Neural cell (in vitro differentiated cells): Measurements from ENCODE around the gene PPIF. TPM values are rescaled to one million over a fixed set of nuclear protein-coding genes. Genes with fewer than 3 reads are reported as not detected.
A peak's percentile ranks its signal among the peaks of the same experiment; 100 is the strongest.

Experiments
- H2AFZ ChIP-seq: fragments of 200-600, 300-800 bp; sonication (generic), shearing (Covaris generic); 2 replicates; pipeline ENCODE4 v1.6.0; 2014; ENCODE audit warnings: low read depth, mild to moderate bottlenecking, antibody characterized with exemption, low read length, moderate library complexity
- H3F3A ChIP-seq: fragments of 200-600 bp; shearing (Covaris generic); 2 replicates; pipeline ENCODE4 v1.6.1; 2016; ENCODE audit warnings: mild to moderate bottlenecking, moderate library complexity, mixed read lengths, antibody characterized with exemption, low read length; ENCODE audit not compliant: insufficient read depth, poor library complexity, severe bottlenecking
- H3K27ac ChIP-seq: fragments of 200-600, 300-800 bp; sonication (generic), shearing (Covaris generic); 2 replicates; pipeline ENCODE4 v1.5.1; 2014; ENCODE audit warnings: mild to moderate bottlenecking, low read length, moderate library complexity
- H3K27me3 ChIP-seq: fragments of 300-800, 200-600 bp; sonication (generic), shearing (Covaris generic); 2 replicates; pipeline ENCODE4 v1.6.0; 2014; ENCODE audit warnings: mild to moderate bottlenecking, low read depth, low read length, moderate library complexity; ENCODE audit not compliant: insufficient read depth
- H3K36me3 ChIP-seq: fragments of 300-800, 200-600 bp; sonication (generic), shearing (Covaris generic); 2 replicates; pipeline ENCODE4 v1.5.1; 2014; ENCODE audit warnings: mild to moderate bottlenecking, antibody characterized with exemption, low read length, moderate library complexity; ENCODE audit not compliant: insufficient read depth
- H3K4me2 ChIP-seq: fragments of 300-800, 200-600 bp; sonication (generic), shearing (Covaris generic); 2 replicates; pipeline ENCODE4 v1.6.0; 2014; ENCODE audit warnings: mild to moderate bottlenecking, low read length
- H3K4me3 ChIP-seq: fragments of 300-800, 200-600 bp; sonication (generic), shearing (Covaris generic); 2 replicates; pipeline ENCODE4 v1.5.1; 2014; ENCODE audit warnings: mild to moderate bottlenecking, low read length, moderate library complexity
- H3K79me2 ChIP-seq: fragments of 200-600 bp; shearing (Covaris generic); replicated peaks from 2 replicates; pipeline ENCODE4 v1.6.0; 2014; ENCODE audit warnings: mild to moderate bottlenecking, low read length, moderate library complexity; ENCODE audit not compliant: insufficient read depth
- H3K9ac ChIP-seq: fragments of 300-800, 200-600 bp; sonication (generic), shearing (Covaris generic); 2 replicates; pipeline ENCODE4 v1.6.1; 2016; ENCODE audit warnings: mild to moderate bottlenecking, low read length, mixed read lengths
- H3K9me2 ChIP-seq: fragments of 200-600 bp; shearing (Covaris generic); 2 replicates; pipeline ENCODE4 v1.6.1; 2016; ENCODE audit warnings: mild to moderate bottlenecking, low read length, mixed read lengths; ENCODE audit not compliant: insufficient read depth
- H3K9me3 ChIP-seq: fragments of 200-600, 300-800 bp; sonication (generic), shearing (Covaris generic); 2 replicates; pipeline ENCODE4 v1.6.1; 2016; ENCODE audit warnings: mild to moderate bottlenecking, mixed run types, low read length, moderate library complexity, mixed read lengths
- H4K20me1 ChIP-seq: fragments of 200-600 bp; shearing (Covaris generic); 2 replicates; pipeline ENCODE4 v1.6.1; 2016; ENCODE audit warnings: mild to moderate bottlenecking, mixed run types; ENCODE audit not compliant: insufficient read depth
- EP300 ChIP-seq: fragments of 450-650 bp; conservative IDR thresholded peaks from 2 replicates; pipeline ENCODE4 v1.6.1; 2014; ENCODE audit warnings: antibody characterized with exemption, mild to moderate bottlenecking, moderate library complexity; ENCODE audit not compliant: poor library complexity, severe bottlenecking
- EZH2 ChIP-seq: fragments of 200-600, 300-800 bp; shearing (Covaris generic), sonication (generic); IDR thresholded peaks from 2 replicates; pipeline ENCODE4 v1.6.1; 2014; ENCODE audit warnings: antibody characterized with exemption, low read length, borderline replicate concordance, mild to moderate bottlenecking; ENCODE audit not compliant: insufficient read depth, poor library complexity, severe bottlenecking
- MXI1 ChIP-seq: fragments of 450-650 bp; conservative IDR thresholded peaks from 2 replicates; pipeline ENCODE4 v1.6.1; 2014; ENCODE audit warnings: antibody characterized with exemption, mild to moderate bottlenecking; ENCODE audit not compliant: poor library complexity, severe bottlenecking
- POLR2AphosphoS5 ChIP-seq: IDR thresholded peaks from 2 replicates; pipeline ENCODE4 v1.6.1; 2012
- RAD21 ChIP-seq: fragments of 450-650 bp; conservative IDR thresholded peaks from 2 replicates; pipeline ENCODE4 v1.6.1; 2014; ENCODE audit warnings: antibody characterized with exemption, mild to moderate bottlenecking, moderate library complexity
- SMC3 ChIP-seq: fragments of 450-650 bp; conservative IDR thresholded peaks from 2 replicates; pipeline ENCODE4 v1.6.1; 2014; ENCODE audit warnings: antibody characterized with exemption, mild to moderate bottlenecking, moderate library complexity; ENCODE audit not compliant: poor library complexity
- TAF1 ChIP-seq: IDR thresholded peaks from 2 replicates; pipeline ENCODE4 v1.6.1; 2012; ENCODE audit warnings: low read depth
- polyA plus RNA-seq: library from polyadenylated mRNA; depleted of rRNA; stranded (reverse); fragments of >200 nt; gene quantifications from 2 replicates; pipeline ENCODE4 v1.2.3, GENCODE V29; 2014
- TF ChIP-seq, protein P1 (sequence below): IDR thresholded peaks from 2 replicates; pipeline ENCODE4 v1.6.1; 2012; ENCODE audit warnings: borderline replicate concordance
- TF ChIP-seq, protein P2 (sequence below): fragments of 450-650 bp; IDR thresholded peaks from 2 replicates; pipeline ENCODE4 v1.5.1; 2014; ENCODE audit warnings: antibody characterized with exemption, mild to moderate bottlenecking, moderate library complexity; ENCODE audit not compliant: poor library complexity, severe bottlenecking

PPIF gene
- polyA plus RNA-seq, 1 donor from 2014 or later = 13.6 TPM

DNA sequence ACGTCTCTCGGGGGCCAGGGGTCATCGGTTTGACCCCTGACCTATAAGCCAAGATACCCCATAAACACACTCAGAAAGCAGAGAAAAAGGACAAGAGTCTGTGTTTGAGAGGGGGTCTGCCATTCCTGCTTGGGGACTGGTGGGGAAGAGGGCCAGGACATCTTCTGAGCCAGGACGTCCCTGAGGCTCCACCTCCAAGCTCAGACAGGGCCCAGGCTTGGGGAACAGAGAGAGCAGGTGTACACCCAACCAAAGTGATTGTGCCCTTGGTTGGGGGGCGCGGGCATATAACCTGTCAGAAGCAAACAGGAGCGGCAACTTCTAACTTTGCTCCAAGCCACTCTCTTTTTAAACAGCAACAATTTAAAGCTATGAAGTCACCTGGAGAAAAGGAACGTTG is 33.9 kb upstream of the PPIF start:
- no peak overlapping the region for H3K4me3 ChIP-seq
- H3K9me2 ChIP-seq = no peaks in the 10 kb centered on the region
- H3K9ac ChIP-seq = no peak overlapping the region
- no peaks in the 10 kb centered on the region for H4K20me1 ChIP-seq
- no peak overlapping the region for H3K4me2 ChIP-seq
- no peaks in the 10 kb centered on the region for H3K79me2 ChIP-seq
- no peak overlapping the region for H3K27ac ChIP-seq
- H2AFZ ChIP-seq = no peak overlapping the region
- no peaks in the 10 kb centered on the region for H3F3A ChIP-seq
- H3K27me3 ChIP-seq = no peaks in the 10 kb centered on the region
- no peaks in the 10 kb centered on the region for H3K9me3 ChIP-seq
- peaks cover 9% of the 10 kb centered on the region for H3K36me3 ChIP-seq
- TF ChIP-seq, protein P1, sequence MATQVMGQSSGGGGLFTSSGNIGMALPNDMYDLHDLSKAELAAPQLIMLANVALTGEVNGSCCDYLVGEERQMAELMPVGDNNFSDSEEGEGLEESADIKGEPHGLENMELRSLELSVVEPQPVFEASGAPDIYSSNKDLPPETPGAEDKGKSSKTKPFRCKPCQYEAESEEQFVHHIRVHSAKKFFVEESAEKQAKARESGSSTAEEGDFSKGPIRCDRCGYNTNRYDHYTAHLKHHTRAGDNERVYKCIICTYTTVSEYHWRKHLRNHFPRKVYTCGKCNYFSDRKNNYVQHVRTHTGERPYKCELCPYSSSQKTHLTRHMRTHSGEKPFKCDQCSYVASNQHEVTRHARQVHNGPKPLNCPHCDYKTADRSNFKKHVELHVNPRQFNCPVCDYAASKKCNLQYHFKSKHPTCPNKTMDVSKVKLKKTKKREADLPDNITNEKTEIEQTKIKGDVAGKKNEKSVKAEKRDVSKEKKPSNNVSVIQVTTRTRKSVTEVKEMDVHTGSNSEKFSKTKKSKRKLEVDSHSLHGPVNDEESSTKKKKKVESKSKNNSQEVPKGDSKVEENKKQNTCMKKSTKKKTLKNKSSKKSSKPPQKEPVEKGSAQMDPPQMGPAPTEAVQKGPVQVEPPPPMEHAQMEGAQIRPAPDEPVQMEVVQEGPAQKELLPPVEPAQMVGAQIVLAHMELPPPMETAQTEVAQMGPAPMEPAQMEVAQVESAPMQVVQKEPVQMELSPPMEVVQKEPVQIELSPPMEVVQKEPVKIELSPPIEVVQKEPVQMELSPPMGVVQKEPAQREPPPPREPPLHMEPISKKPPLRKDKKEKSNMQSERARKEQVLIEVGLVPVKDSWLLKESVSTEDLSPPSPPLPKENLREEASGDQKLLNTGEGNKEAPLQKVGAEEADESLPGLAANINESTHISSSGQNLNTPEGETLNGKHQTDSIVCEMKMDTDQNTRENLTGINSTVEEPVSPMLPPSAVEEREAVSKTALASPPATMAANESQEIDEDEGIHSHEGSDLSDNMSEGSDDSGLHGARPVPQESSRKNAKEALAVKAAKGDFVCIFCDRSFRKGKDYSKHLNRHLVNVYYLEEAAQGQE = no peak
- TF ChIP-seq MXI1 (no peak), EZH2 (no peak), POLR2AphosphoS5 (no peak), EP300 (no peak), SMC3 (no peak), TAF1 (no peak), RAD21 (no peak)
- TF ChIP-seq, protein P2, sequence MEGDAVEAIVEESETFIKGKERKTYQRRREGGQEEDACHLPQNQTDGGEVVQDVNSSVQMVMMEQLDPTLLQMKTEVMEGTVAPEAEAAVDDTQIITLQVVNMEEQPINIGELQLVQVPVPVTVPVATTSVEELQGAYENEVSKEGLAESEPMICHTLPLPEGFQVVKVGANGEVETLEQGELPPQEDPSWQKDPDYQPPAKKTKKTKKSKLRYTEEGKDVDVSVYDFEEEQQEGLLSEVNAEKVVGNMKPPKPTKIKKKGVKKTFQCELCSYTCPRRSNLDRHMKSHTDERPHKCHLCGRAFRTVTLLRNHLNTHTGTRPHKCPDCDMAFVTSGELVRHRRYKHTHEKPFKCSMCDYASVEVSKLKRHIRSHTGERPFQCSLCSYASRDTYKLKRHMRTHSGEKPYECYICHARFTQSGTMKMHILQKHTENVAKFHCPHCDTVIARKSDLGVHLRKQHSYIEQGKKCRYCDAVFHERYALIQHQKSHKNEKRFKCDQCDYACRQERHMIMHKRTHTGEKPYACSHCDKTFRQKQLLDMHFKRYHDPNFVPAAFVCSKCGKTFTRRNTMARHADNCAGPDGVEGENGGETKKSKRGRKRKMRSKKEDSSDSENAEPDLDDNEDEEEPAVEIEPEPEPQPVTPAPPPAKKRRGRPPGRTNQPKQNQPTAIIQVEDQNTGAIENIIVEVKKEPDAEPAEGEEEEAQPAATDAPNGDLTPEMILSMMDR = no peak

DNA sequence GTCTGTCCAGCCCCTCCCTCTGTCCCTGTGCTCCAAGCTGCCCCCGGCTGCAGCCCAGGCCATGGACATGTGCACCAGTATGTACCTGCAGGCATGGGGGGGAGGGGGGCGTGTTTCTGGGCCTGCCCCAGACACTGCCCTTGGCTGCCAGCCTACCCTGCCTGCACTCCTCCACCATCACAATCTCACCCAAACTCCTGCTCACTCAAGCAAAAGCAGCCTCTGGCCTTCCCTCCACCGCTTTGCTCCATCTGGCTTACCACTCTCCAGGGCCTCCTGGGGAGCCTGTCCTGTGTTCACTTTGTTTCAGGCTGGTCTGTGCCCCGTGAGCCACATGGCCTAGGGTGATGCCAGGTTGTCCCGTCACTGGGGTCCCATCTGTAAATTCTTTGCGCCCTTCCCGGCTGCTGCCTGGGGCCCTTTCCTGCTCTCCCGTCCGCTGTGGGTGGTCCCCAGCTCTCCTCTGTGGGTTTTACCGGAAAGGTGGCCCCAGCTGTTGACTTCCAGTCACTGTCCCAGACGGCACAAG is 33.3 kb upstream of the PPIF start:
- Histone ChIP-seq H3K4me3 (no peak overlapping the region), H3K9me3 (no peaks in the 10 kb centered on the region), H4K20me1 (no peaks in the 10 kb centered on the region), H3K27ac (no peak overlapping the region), H3K36me3 (peaks cover 9% of the 10 kb centered on the region), H3K9ac (no peak overlapping the region), H3K4me2 (no peak overlapping the region), H3K9me2 (no peaks in the 10 kb centered on the region), H2AFZ (no peak overlapping the region), H3F3A (no peaks in the 10 kb centered on the region), H3K27me3 (no peaks in the 10 kb centered on the region), H3K79me2 (no peaks in the 10 kb centered on the region)
- no peak for TF ChIP-seq SMC3
- TF ChIP-seq POLR2AphosphoS5 = peak; percentile 11
